GM21515 (cell line): Measurements from ENCODE around the gene KLK11.

ENCODE experiments used
- ATAC-seq: cut with Tn5 transposase; IDR thresholded peaks from one replicate; pipeline ENCODE4 v1.9.1; 2021; ENCODE audit not compliant: unreplicated experiment

The KLK11 gene

GRCh38 chr19:51029718-51030117 is 3.3 kb upstream of the KLK11 start:
- ATAC-seq: no peak

GRCh38 chr19:51027873-51028272 is 1.5 kb upstream of the KLK11 start:
- no peak for ATAC-seq

- no peak for ATAC-seq
These were observed 850 bp upstream of the KLK11 start for GRCh38 chr19:51027126-51027806.

- no peak for ATAC-seq
These were observed 435 bp downstream of the KLK11 start for GRCh38 chr19:51025809-51026553.

GRCh38 chr19:51025401-51025800 is 1.0 kb downstream of the KLK11 start:
- no peak for ATAC-seq

- no peak for ATAC-seq
These were observed 1.5 kb downstream of the KLK11 start for GRCh38 chr19:51024924-51025323.

- no peak for ATAC-seq
These were observed 2.5 kb downstream of the KLK11 start for GRCh38 chr19:51023946-51024345.

- no peak for ATAC-seq
These were observed 3.9 kb downstream of the KLK11 start for GRCh38 chr19:51022526-51022925.

GRCh38 chr19:51020988-51021651 is 5.3 kb downstream of the KLK11 start:
- ATAC-seq: no peak

GRCh38 chr19:51019544-51019925 is 6.9 kb downstream of the KLK11 start, which contains the start of gene KLK10:
KLK10 (minus strand) TSS chr19:51019709; CDS start chr19:51019130, 579 bp downstream.
- ATAC-seq: no peak

GRCh38 chr19:51018745-51019543 is 7.5 kb downstream of the KLK11 start:
- no peak for ATAC-seq

- ATAC-seq: no peak
These were observed 9.4 kb downstream of the KLK11 start for GRCh38 chr19:51016798-51017683.

- ATAC-seq: no peak
These were observed 10.6 kb downstream of the KLK11 start for GRCh38 chr19:51015691-51016267.

GRCh38 chr19:51014242-51014641 is 12.2 kb downstream of the KLK11 start:
- no peak for ATAC-seq

GRCh38 chr19:51012661-51013190 is 13.7 kb downstream of the KLK11 start:
- ATAC-seq: no peak

GRCh38 chr19:51010066-51010795 is 16.2 kb downstream of the KLK11 start:
- ATAC-seq: no peak

- ATAC-seq: no peak
These were observed 17.1 kb downstream of the KLK11 start for GRCh38 chr19:51009061-51009891.

- no peak for ATAC-seq
These were observed 18.9 kb downstream of the KLK11 start for GRCh38 chr19:51007488-51007887.
